GM18498 (cell line): ENCODE measurements around the gene NKTR.

ENCODE experiments used
- ATAC-seq: cut with Tn5 transposase; IDR thresholded peaks from one replicate; pipeline ENCODE4 v1.9.1; 2021; ENCODE audit warnings: mild to moderate bottlenecking, moderate library complexity; ENCODE audit not compliant: unreplicated experiment

Gene NKTR

GRCh38 chr3:42647821-42648459 is 47.5 kb downstream of the NKTR start:
- no peak for ATAC-seq

GRCh38 chr3:42649006-42649405 is 48.5 kb downstream of the NKTR start:
- ATAC-seq: no peak

- no peak for ATAC-seq
Observed at GRCh38 chr3:42649783-42650182, 49.3 kb downstream of the NKTR start.

- no peak for ATAC-seq
Observed at GRCh38 chr3:42651248-42652091, 51.0 kb downstream of the NKTR start.

GRCh38 chr3:42652251-42652610 is 51.7 kb downstream of the NKTR start:
- peak; percentile 14 for ATAC-seq

- peak; percentile 58 for ATAC-seq
Observed at GRCh38 chr3:42652611-42653302, 52.3 kb downstream of the NKTR start.

- no peak for ATAC-seq
Observed at GRCh38 chr3:42653303-42653559, 52.7 kb downstream of the NKTR start.

GRCh38 chr3:42653560-42654330 is 53.3 kb downstream of the NKTR start, which contains the start of gene ZBTB47:
Gene ZBTB47 (plus strand): TSS chr3:42653697. CDS start chr3:42658356, 4,659 bp downstream.
- ATAC-seq: peak; percentile 8

GRCh38 chr3:42654331-42655201 is 54.1 kb downstream of the NKTR start:
- ATAC-seq: peak; percentile 38

GRCh38 chr3:42655331-42655888 is 54.9 kb downstream of the NKTR start:
- no peak for ATAC-seq

- ATAC-seq: no peak
Observed at GRCh38 chr3:42655980-42656679, 55.6 kb downstream of the NKTR start.

GRCh38 chr3:42656680-42657610 is 56.5 kb downstream of the NKTR start:
- no peak for ATAC-seq

- no peak for ATAC-seq
Observed at GRCh38 chr3:42657675-42658074, 57.2 kb downstream of the NKTR start.

GRCh38 chr3:42658091-42658770 is 57.7 kb downstream of the NKTR start:
- ATAC-seq: no peak

- ATAC-seq: no peak
Observed at GRCh38 chr3:42658771-42659390, 58.4 kb downstream of the NKTR start.

GRCh38 chr3:42659451-42660130 is 59.1 kb downstream of the NKTR start:
- ATAC-seq: no peak
